Upper lobe of left lung (tissue), 6 donors: ENCODE data around the gene LAMTOR2. TPM values are rescaled to one million over a fixed set of nuclear protein-coding genes. Genes with fewer than 3 reads are reported as not detected.

Source experiments
- ATAC-seq, 2 donors: fragments of 200-7000 bp; cut with Tn5 transposase; one replicate each; pipeline ENCODE4 v1.9.1; 2022; ENCODE audit warnings: mild to moderate bottlenecking in 2 of 2, moderate library complexity in 2 of 2; ENCODE audit not compliant: low FRiP score in 2 of 2
- DNase-seq, 2 donors: peaks; one replicate each; pipeline ENCODE4 v3.0.0-alpha.2; 2019 to 2020
- H3K27ac ChIP-seq, 4 donors: fragments of 200-600 bp; sonication (generic); one replicate each; pipeline ENCODE4 v1.5.1; 2016 to 2019
- H3K27me3 ChIP-seq, 4 donors: fragments of 200-600 bp; sonication (generic); one replicate each; pipeline ENCODE4 v1.5.1; 2017 to 2019
- H3K36me3 ChIP-seq, 4 donors: fragments of 200-600 bp; sonication (generic); one replicate each; pipeline ENCODE4 v1.5.1; 2016 to 2019
- H3K4me1 ChIP-seq, 4 donors: fragments of 200-600 bp; sonication (generic); one replicate each; pipeline ENCODE4 v1.5.1; 2018 to 2019
- H3K4me3 ChIP-seq, 4 donors: fragments of 200-600 bp; sonication (generic); one replicate each; pipeline ENCODE4 v1.5.1; 2017 to 2019; ENCODE audit warnings: mild to moderate bottlenecking in 2 of 4, moderate library complexity in 1 of 4
- H3K9me3 ChIP-seq, 4 donors: fragments of 200-600 bp; sonication (generic); one replicate each; pipeline ENCODE4 v1.5.1; 2018 to 2019
- EP300 ChIP-seq, 4 donors: sonication (generic); formaldehyde crosslinking; IDR thresholded peaks; one replicate each; pipeline ENCODE4 v1.5.1; 2017; ENCODE audit warnings: antibody characterized with exemption in 4 of 4, control low read depth in 2 of 4
- POLR2A ChIP-seq, 4 donors: fragments of 450-650 bp; IDR thresholded peaks; one replicate each; pipeline ENCODE4 v1.5.1; 2016 to 2017; ENCODE audit warnings: antibody characterized with exemption in 4 of 4, mild to moderate bottlenecking in 2 of 4
- POLR2AphosphoS5 ChIP-seq, 2 donors: sonication (generic); formaldehyde crosslinking; IDR thresholded peaks; one replicate each; pipeline ENCODE4 v1.5.1; 2017; ENCODE audit warnings: antibody characterized with exemption in 2 of 2
- WGBS, 2 donors: methylation state at CpG; one replicate each; pipeline ENCODE4 v1.1.5; 2017 to 2018; 5-methylcytosine and 5-hydroxymethylcytosine counted together
- total RNA-seq, 6 donors: library from RNA; depleted of rRNA in 4 of 6; stranded (reverse); fragments of >200 nt in 4 of 6; gene quantifications; one replicate each; pipeline versions ENCODE4 v1.1.0 to v1.2.1, GENCODE V29; 2016 to 2021
- TF ChIP-seq, protein P1 (sequence below), 6 experiments: fragments of 450-650 bp in 4 of 6; fragments of 200-600 bp in 2 of 6; sonication (generic) in 2 of 6; IDR thresholded peaks; one replicate each; pipeline ENCODE4 v1.5.1; 2016 to 2019; ENCODE audit warnings: antibody characterized with exemption in 6 of 6
- donor health status: DM: no; HTN: no; CAD: no; lungs with moderate emphysema.
- donor health status: DM: no; HTN: yes; CAD: no; lungs with severe emphysema.

The LAMTOR2 gene
- total RNA-seq, 6 donors from 2014 or later, result 35.6 to 84.5 (median 68.8) TPM

- ATAC-seq, result no peak
- Histone ChIP-seq H3K9me3 (no peaks in the 10 kb centered on the region), H3K4me1 (peaks cover 12 to 29% (median 19%) of the 10 kb centered on the region in 4 donors), H3K27me3 (no peaks in the 10 kb centered on the region), H3K27ac (peak overlapping the region in 3 of 4 donors; percentile 89 to 91 (median 90)), H3K4me3 (peak overlapping the region in 3 of 4 donors; percentile 67 to 97 (median 72)), H3K36me3 (peaks cover 3 to 38% (median 18%) of the 10 kb centered on the region in 4 donors)
- TF ChIP-seq EP300 (IDR thresholded peaks at IDR 0.05) (no peak), POLR2A (IDR thresholded peaks at IDR 0.05) (no peak), POLR2AphosphoS5 (IDR thresholded peaks at IDR 0.05) (no peak)
- TF ChIP-seq, protein P1, sequence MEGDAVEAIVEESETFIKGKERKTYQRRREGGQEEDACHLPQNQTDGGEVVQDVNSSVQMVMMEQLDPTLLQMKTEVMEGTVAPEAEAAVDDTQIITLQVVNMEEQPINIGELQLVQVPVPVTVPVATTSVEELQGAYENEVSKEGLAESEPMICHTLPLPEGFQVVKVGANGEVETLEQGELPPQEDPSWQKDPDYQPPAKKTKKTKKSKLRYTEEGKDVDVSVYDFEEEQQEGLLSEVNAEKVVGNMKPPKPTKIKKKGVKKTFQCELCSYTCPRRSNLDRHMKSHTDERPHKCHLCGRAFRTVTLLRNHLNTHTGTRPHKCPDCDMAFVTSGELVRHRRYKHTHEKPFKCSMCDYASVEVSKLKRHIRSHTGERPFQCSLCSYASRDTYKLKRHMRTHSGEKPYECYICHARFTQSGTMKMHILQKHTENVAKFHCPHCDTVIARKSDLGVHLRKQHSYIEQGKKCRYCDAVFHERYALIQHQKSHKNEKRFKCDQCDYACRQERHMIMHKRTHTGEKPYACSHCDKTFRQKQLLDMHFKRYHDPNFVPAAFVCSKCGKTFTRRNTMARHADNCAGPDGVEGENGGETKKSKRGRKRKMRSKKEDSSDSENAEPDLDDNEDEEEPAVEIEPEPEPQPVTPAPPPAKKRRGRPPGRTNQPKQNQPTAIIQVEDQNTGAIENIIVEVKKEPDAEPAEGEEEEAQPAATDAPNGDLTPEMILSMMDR (IDR thresholded peaks at IDR 0.05), result no peak
- WGBS, 2 donors, result 3% methylated on average over 4 of the region's 4 CpGs
- no peak for DNase-seq
These were observed 33.5 kb upstream of the LAMTOR2 start for GRCh38 chr1:156021093-156021428.

DNA sequence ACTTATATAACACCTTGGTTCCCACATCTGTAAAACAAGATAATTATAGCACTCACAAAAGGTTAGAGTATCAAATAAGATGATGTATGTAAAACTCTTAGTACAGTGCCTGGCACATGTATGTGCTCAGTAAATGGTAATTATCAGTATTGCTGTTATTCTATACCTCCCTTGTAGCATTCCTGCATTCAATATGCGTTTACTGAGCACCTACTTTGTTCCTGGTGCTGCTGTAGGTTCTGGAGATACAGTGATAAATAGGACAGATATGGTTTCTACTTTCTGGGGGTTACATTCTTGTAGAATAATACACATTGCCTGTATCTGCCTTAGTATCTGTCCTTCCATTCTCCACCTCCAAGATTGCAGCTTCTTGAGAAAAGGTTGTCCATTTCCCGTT is 32.6 kb upstream of the LAMTOR2 start:
- 64 to 74% methylated on average over 2 of the region's 2 CpGs for WGBS, 2 donors
- H3K4me1 ChIP-seq, result peaks cover 12 to 31% (median 19%) of the 10 kb centered on the region in 4 donors

GRCh38 chr1:156024801-156025200 is 29.8 kb upstream of the LAMTOR2 start:
- Histone ChIP-seq H3K4me1 (peaks cover 4 to 18% (median 8%) of the 10 kb centered on the region in 4 donors), H3K36me3 (peaks cover 0 to under 1% (median 0%) of the 10 kb centered on the region in 4 donors), H3K9me3 (no peaks in the 10 kb centered on the region), H3K27me3 (no peaks in the 10 kb centered on the region), H3K27ac (no peak overlapping the region), H3K4me3 (no peak overlapping the region)
- TF ChIP-seq EP300 (IDR thresholded peaks at IDR 0.05) (no peak), POLR2AphosphoS5 (IDR thresholded peaks at IDR 0.05) (no peak), POLR2A (IDR thresholded peaks at IDR 0.05) (no peak)
- TF ChIP-seq, protein P1 (IDR thresholded peaks at IDR 0.05), result no peak
- ATAC-seq, result no peak
- DNase-seq, result no peak
- 74 to 84% methylated on average over 5 of the region's 5 CpGs for WGBS, 2 donors

More for the DNA sequence above, 32.6 kb upstream of the LAMTOR2 start:
- Histone ChIP-seq H3K27ac (no peak overlapping the region), H3K4me3 (no peak overlapping the region), H3K36me3 (peaks cover 3 to 29% (median 13%) of the 10 kb centered on the region in 4 donors), H3K27me3 (no peaks in the 10 kb centered on the region), H3K9me3 (no peaks in the 10 kb centered on the region)
- no peak for DNase-seq
- no peak for TF ChIP-seq EP300 (IDR thresholded peaks at IDR 0.05)
- TF ChIP-seq POLR2A (IDR thresholded peaks at IDR 0.05), result no peak
- no peak for TF ChIP-seq POLR2AphosphoS5 (IDR thresholded peaks at IDR 0.05)
- TF ChIP-seq, protein P1 (IDR thresholded peaks at IDR 0.05), result no peak
- ATAC-seq, result no peak

DNA sequence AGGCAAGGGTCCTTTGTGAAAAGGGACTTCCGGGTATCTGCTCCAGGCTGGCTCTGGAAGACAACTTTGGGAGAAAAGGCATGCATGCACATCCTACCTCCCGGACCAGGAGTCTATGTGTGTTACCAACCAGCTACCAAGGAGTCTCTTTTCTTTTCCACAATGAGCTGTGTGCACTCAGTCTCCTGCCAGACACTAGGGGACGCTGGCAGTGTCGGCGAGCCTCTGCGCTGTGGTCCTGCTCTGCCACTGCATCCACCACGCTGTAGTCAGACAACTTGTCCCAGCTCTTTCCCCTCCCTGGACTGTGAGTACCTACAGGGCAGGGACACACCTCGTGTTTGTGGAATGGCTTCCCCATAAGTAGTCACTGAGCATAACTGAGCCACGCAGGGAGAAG is 28.7 kb upstream of the LAMTOR2 start:
- peak; percentile 45 to 60 for DNase-seq
- no peaks in the 10 kb centered on the region for H3K36me3 ChIP-seq

DNA sequence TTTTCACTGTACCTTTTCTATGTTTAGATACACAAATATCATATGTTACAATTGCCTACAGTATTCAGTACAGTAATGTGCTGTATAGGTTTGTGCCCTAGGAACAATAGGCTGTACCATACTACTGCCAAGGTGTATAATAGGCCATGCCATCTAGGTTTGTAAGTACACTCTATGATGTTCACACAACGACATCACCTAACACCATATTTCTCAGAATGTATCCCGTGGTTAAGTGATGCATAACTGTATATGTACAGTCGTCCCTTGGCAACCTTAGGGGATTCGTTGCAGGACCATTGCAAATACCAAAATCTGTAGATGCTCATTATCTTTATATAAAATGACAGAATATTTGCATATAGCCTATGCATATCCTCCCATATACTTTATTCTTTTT is 28.0 kb upstream of the LAMTOR2 start:
- DNase-seq (no peak), ATAC-seq (no peak)
- Histone ChIP-seq H3K36me3 (no peaks in the 10 kb centered on the region), H3K9me3 (no peaks in the 10 kb centered on the region), H3K4me1 (peaks cover 0 to 6% (median 0%) of the 10 kb centered on the region in 4 donors), H3K27me3 (no peaks in the 10 kb centered on the region), H3K4me3 (no peak overlapping the region), H3K27ac (no peak overlapping the region)
- TF ChIP-seq, protein P1 (IDR thresholded peaks at IDR 0.05), result no peak
- TF ChIP-seq POLR2AphosphoS5 (IDR thresholded peaks at IDR 0.05) (no peak), EP300 (IDR thresholded peaks at IDR 0.05) (no peak), POLR2A (IDR thresholded peaks at IDR 0.05) (no peak)
- 91 to 93% methylated on average over 4 of the region's 4 CpGs for WGBS, 2 donors

More for the DNA sequence above, 28.7 kb upstream of the LAMTOR2 start:
- WGBS, 2 donors, result 9 to 12% methylated on average over 9 of the region's 9 CpGs
- Histone ChIP-seq H3K9me3 (no peaks in the 10 kb centered on the region), H3K4me1 (peaks cover 0 to 12% (median 4%) of the 10 kb centered on the region in 4 donors), H3K27me3 (no peaks in the 10 kb centered on the region), H3K27ac (no peak overlapping the region), H3K4me3 (no peak overlapping the region)
- ATAC-seq, result peak; percentile 52 to 87
- no peak for TF ChIP-seq EP300 (IDR thresholded peaks at IDR 0.05)
- TF ChIP-seq, protein P1 (IDR thresholded peaks at IDR 0.05), result peak; percentile 25 to 67 (median 39)
